Suppressor macrophage (primary cell): ENCODE results near the gene COL5A1.
"Not testable (repeated sequence)": the region's sequence is repeated elsewhere in the genome, so short reads cannot be mapped to it uniquely, and the experiment has no call there.

ENCODE experiments used
- DNase-seq, 4 experiments: peaks; one replicate each; pipeline ENCODE4 v3.0.0-alpha.2; 2020 to 2022

Gene COL5A1

DNA sequence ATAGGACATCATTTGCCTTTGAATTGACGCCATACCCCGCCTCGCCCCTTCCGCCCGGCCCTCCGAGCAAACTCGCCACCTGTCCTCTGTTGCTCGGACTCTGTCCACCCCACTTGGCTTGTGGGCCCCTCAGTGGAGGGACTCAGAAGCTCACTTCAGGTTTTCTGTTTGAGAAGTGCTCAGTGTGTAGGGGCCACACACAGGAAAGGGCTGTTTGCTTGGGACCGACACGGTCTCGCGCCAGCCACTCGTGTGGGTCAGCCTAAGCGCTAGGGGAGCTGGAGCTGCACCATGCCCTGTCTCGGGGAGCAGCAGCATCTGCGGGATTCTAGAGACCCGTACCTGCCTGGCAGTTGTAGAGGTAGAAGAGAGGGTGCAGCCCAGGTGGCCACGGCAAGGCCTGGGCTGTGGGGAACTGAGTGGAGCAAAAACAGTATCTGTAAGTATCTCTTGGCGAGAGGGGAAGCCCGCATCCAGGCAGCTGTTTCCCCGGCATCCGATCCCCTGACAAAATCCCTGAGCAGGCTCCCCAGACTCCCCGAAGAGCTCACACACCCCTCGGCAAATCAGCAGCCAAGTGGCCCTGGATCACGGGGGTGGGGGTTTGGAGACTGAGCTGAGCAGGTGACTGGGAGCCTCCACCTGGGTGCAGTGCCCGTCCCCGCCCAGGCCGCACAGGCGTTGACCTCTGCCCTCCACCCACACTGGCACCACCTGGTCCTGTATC lies 52.2 kb downstream of the COL5A1 start:
- no peak for DNase-seq

- no peak for DNase-seq
These were observed 52.7 kb downstream of the COL5A1 start for GRCh38 chr9:134694368-134694665.

DNA sequence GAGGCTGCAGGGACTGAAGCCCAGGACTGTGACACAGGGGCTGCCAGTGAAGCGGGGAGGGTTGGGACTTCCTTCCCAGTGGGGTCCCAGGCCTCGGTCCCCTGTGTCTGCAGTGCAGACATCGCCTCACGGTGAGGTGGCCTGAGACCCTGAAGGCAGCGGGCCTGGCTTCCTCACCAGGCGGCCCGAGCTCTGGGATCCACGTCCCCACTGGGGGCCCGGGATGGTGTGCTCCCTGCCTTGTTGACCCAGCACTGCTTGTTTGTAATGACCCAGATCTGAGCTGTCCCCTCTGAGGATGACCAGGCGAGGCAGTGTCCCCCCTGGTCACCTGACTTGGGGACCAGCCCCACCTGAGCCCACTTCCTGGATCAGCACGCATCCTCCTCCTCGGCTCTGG lies 53.1 kb downstream of the COL5A1 start:
- DNase-seq = no peak

GRCh38 chr9:134695144-134695543 lies 53.5 kb downstream of the COL5A1 start:
- DNase-seq = no peak

GRCh38 chr9:134696433-134696832 lies 54.8 kb downstream of the COL5A1 start:
- no peak for DNase-seq

GRCh38 chr9:134698111-134698510 lies 56.5 kb downstream of the COL5A1 start:
- DNase-seq = no peak

DNA sequence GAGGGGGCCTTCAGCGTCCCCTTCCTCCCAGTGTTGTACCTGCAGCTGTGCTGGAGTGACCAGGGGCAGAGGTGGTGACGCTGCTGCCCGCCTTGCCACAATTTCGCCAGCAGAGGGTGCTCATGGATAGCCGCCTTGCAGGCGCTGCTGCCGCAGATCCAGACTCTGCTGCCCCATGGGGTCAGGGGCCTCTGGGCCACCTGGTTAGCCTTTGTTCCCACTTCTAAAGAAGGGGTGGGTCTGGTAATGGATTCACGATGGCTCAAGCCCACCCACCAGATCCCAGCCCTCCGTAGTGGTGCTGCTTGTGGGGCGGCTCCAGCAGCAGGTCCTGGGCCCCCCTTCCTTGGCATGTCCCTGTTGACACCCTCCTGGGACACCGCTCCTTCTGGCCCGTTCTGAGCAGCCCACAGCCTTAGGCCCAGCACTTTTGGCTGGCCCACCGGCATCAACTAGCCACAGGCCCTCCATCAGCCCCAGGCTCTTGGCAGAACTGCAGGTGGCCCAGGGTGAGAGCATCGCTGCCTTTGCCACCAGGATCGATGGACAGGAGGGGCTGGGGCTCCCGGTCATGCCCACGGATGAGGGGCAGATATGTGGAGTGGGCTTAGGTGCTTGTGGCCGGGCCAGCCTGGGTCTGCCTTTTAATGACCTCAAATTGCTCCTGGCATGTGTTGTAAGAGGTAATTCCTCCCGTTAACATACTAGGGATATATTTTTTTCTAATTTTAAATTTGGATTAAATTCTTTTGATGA lies 57.2 kb downstream of the COL5A1 start:
- peak; percentile 68 to 85 (median 82) for DNase-seq

GRCh38 chr9:134699343-134699740 lies 57.7 kb downstream of the COL5A1 start:
- DNase-seq = no peak

- no peak for DNase-seq
These were observed 59.2 kb downstream of the COL5A1 start for GRCh38 chr9:134700636-134701350.

DNA sequence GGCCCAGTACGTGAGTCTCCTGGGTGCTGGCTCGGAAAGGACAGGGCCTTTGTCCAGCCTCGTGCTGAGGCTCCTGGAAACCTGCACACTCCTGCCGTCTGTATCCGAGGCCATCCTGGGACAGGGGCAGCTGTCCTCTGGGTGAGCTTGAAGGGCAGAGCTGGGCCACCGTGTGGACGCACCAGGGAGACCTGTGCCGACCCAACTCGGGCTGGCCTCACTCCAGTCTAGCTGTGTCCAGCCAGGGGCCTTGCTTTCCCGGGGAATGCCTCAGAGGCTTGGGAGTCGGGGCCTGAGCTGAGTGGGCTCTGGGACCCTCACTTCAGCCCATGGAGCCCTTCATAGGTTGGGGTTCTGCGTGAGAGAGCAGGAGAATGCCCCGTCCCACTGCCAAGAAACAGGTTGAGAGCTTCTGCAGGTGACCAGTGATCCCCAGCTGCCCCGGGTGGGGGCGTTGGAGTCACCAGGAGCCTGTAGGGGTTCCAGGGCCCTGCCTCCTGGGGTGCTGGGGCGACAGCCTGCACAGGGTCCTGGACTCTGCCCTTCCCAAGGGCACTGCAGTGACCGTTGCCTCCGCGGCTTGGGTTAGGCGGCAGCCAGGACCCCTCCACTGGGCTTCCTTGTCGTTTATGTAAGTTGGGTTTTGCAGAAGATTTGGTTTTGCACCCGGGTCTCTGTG lies 60.1 kb downstream of the COL5A1 start:
- no peak for DNase-seq

- no peak for DNase-seq
These were observed 60.7 kb downstream of the COL5A1 start for GRCh38 chr9:134702291-134702690.

DNA sequence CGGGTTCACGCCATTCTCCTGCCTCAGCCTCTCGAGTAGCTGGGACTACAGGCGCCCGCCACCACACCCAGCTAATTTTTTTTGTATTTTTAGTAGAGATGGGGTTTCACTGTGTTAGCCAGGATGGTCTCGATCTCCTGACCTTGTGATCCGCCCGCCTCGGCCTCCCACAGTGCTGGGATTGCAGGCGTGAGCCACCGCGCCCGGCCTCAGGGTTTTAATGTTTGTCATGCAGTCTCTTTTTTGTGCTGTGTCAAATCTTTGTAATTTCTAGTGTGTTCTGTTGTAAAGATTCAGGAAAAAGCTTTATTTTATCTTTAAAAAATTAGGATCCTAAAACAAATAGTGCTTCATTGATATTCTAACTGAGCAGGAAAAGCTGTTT lies 62.1 kb downstream of the COL5A1 start:
- not testable (repeated sequence) for DNase-seq

DNA sequence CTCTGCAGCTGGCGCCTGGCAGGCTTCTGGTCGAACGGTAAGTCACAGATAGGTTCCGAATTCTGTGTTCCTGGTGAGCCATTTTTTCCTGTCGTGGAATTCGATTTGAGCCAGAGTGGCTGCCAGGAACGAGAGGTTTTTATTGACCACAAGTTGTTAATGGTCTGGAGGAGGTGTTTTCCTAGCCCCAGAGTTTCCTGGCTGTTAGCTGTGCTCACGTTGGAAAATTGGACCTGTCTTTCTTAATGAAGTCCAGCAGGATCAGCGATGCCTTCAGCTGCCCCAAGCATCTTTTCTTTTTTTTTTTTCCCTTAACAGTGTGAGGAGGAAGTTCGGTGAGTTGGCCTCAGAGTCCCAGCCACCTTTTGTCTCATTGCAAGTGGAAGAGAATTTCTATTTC lies 62.9 kb downstream of the COL5A1 start:
- DNase-seq = no peak

GRCh38 chr9:134705786-134706185 lies 64.2 kb downstream of the COL5A1 start:
- no peak for DNase-seq

- DNase-seq = no peak
These were observed 64.9 kb downstream of the COL5A1 start for GRCh38 chr9:134706522-134706921.

GRCh38 chr9:134707031-134707680 lies 65.6 kb downstream of the COL5A1 start:
- no peak for DNase-seq

GRCh38 chr9:134707731-134708671 lies 66.4 kb downstream of the COL5A1 start:
- DNase-seq = no peak

- no peak for DNase-seq
These were observed 67.1 kb downstream of the COL5A1 start for GRCh38 chr9:134708672-134709038.

GRCh38 chr9:134709512-134710270 lies 68.1 kb downstream of the COL5A1 start:
- DNase-seq = no peak

GRCh38 chr9:134710271-134710540 lies 68.6 kb downstream of the COL5A1 start:
- DNase-seq = no peak

DNA sequence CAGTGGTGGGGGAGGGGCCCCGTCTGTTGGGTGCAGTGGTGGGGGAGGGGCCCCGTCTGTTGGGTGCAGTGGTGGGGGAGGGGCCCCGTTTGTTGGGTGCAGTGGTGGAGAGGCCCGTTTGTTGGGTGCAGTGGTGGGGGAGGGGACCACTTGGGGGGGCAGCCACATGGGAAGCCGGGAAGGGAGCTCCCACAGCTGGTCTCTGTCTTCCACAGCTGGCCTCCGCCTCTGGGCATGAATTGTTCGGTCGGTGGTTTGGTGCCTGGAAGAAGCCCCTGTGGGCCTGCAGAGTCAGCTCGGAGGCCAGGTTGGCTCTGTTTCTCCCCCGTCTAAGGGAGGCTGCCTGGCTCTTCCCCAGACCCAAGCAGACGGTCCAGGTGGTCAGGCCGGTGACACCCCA lies 69.3 kb downstream of the COL5A1 start:
- DNase-seq = no peak
